ENCODE measurements around the gene HNRNPA0. TPM values are rescaled to one million over a fixed set of nuclear protein-coding genes. Genes with fewer than 3 reads are reported as not detected.

Gene HNRNPA0
- total and polyA plus RNA-seq, 2 donors: 22.3 to 38.5 TPM

DNA sequence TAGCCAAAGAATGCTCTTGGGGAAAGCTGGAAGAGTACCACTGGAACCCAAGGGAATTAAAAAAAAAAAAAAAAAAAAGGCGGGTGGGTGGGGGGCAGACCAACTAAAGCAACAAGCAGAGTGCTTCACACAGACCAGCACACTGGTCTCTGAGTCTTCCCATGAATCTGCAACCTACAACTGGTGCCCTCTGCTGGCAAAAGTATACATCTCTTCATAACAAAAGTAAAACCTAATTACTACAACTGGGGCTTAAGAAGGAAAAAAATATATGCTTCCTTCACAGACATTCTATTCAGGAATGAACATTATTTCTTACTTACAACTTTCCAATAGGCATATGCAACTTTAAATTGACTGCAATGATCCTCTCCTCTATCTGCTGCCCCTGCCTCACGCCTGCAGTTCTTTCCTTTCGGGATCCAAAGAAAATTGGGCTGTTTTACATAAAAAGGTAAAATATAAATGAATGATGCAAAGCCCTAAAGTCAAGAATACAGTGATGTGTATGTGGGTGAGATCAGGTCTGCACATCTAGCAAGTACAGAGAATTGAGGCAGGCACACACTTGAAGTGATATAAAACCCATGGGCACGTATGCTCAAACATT is 11.0 kb downstream of the HNRNPA0 start:
- Histone ChIP-seq H3K4me3 (ENCODE audit: low read depth, low read length) (no peak overlapping the region), H3K27ac (ENCODE audit: low read depth) (no peak overlapping the region), H3K4me1 (ENCODE audit: insufficient read depth) (no peaks in the 10 kb centered on the region), H3K36me3 (ENCODE audit: insufficient read depth) (no peaks in the 10 kb centered on the region)
- 72% methylated on average over 4 of the region's 4 CpGs for WGBS
- DNase-seq (ENCODE audit: extremely low spot score): no peak

GRCh38 chr5:137741718-137742117 is 12.4 kb downstream of the HNRNPA0 start:
- Histone ChIP-seq H3K27ac (ENCODE audit: low read depth) (no peak overlapping the region), H3K4me1 (ENCODE audit: insufficient read depth) (no peaks in the 10 kb centered on the region)
- 90% methylated on average over 8 of the region's 8 CpGs for WGBS

DNA sequence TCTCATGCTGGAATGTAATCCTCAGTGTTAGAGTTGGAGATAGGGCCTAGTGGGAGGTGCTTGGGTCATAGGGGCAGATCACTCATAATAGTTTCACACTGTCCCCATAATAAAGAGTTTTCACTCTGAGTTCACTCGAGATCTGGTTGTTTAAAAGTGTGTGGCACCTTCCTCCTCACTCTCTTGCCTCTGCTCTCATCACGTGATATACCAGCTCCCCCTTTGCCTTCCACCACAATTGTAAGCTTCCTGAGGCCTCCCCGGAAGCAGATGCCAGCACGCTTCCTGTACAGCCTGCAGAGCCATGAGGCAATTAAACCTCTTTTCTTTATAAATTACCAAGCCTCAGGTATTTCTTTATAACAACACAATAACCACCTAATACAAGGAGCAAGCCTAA is 14.4 kb downstream of the HNRNPA0 start:
- H3K27ac ChIP-seq (ENCODE audit: low read depth): no peak overlapping the region
- 88% methylated on average over 4 of the region's 4 CpGs for WGBS
- H3K4me1 ChIP-seq (ENCODE audit: insufficient read depth): no peaks in the 10 kb centered on the region
- H3K36me3 ChIP-seq (ENCODE audit: insufficient read depth): no peaks in the 10 kb centered on the region
- H3K4me3 ChIP-seq (ENCODE audit: low read depth, low read length): no peak overlapping the region
- no peak for DNase-seq (ENCODE audit: extremely low spot score)

More at GRCh38 chr5:137741718-137742117, 12.4 kb downstream of the HNRNPA0 start:
- DNase-seq (ENCODE audit: extremely low spot score): no peak
- Histone ChIP-seq H3K4me3 (ENCODE audit: low read depth, low read length) (no peak overlapping the region), H3K36me3 (ENCODE audit: insufficient read depth) (no peaks in the 10 kb centered on the region)

- no peak for DNase-seq (ENCODE audit: extremely low spot score)
- Histone ChIP-seq H3K36me3 (ENCODE audit: insufficient read depth) (no peaks in the 10 kb centered on the region), H3K27ac (ENCODE audit: low read depth) (no peak overlapping the region), H3K4me1 (ENCODE audit: insufficient read depth) (no peaks in the 10 kb centered on the region), H3K4me3 (ENCODE audit: low read depth, low read length) (no peak overlapping the region)
- WGBS: 87% methylated on average over 3 of the region's 3 CpGs
These were observed 15.2 kb downstream of the HNRNPA0 start for GRCh38 chr5:137738947-137739346.

DNA sequence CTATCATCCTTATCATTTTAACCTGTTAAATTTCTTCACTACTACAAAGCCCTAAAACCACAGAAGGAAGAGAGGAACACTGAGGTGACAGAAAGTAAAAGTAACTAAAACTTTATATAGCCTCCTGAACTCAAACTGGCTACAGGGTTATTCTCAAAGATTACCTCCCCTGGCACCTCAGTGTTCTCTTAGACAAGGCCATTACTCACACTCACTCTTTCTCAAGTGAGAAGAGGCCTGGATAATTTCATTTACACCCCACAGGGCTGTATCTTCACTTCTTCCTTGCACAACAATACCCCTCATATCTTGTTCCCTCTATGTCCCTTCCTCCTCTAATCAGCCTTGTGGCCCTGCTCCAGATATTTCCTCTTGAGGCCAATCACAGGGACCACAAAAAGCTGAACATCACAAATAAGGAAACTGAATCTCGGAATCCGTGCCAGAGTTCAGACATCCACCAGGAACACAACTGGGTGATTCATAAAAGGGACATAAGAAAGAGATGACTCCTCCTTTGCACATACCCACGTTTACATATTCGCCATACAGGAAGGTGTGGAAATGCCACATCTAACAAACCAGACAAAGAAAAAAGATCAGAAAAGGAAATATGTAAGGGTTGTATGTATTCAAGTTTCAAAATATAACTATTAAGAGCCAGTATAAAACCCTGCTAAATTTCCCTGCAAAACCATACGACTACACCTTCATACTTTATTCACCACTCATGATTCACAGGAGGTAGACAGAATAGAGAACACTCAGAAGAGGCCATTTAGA is 16.6 kb downstream of the HNRNPA0 start:
- Histone ChIP-seq H3K4me3 (ENCODE audit: low read depth, low read length) (no peak overlapping the region), H3K27ac (ENCODE audit: low read depth) (no peak overlapping the region), H3K36me3 (ENCODE audit: insufficient read depth) (no peaks in the 10 kb centered on the region), H3K4me1 (ENCODE audit: insufficient read depth) (no peaks in the 10 kb centered on the region)
- DNase-seq (ENCODE audit: extremely low spot score): no peak
- 55% methylated on average over 5 of the region's 5 CpGs for WGBS

DNA sequence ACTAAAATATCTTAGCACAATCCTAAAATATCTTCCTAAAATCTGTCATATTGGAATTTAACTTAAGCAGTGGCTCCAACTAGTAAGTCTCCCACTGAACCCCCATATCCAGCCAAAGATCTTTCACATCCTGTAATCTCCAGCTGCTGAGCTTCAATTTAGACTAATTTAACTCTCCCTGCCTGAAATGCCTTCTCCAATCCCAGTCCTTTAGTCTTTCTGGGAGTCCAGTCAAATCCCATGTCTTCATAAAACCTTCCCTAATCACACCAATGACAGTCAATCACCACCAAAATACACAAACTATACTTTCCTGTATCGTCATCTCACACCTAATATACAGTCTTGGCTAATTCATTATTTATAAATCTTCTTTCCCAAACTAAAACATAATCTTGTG is 17.7 kb downstream of the HNRNPA0 start:
- Histone ChIP-seq H3K4me1 (ENCODE audit: insufficient read depth) (no peaks in the 10 kb centered on the region), H3K27ac (ENCODE audit: low read depth) (no peak overlapping the region), H3K36me3 (ENCODE audit: insufficient read depth) (no peaks in the 10 kb centered on the region), H3K4me3 (ENCODE audit: low read depth, low read length) (no peak overlapping the region)
- no peak for DNase-seq (ENCODE audit: extremely low spot score)
- WGBS: 43% methylated on average over 1 of the region's 1 CpG

- 4% methylated on average over 12 of the region's 12 CpGs for WGBS
- Histone ChIP-seq H3K4me3 (ENCODE audit: low read depth, low read length) (peak within 1 kb of the TSS; percentile 35), H3K36me3 (ENCODE audit: insufficient read depth) (no peaks in the 10 kb centered on the region), H3K4me1 (ENCODE audit: insufficient read depth) (no peaks in the 10 kb centered on the region), H3K27ac (ENCODE audit: low read depth) (no peak within 1 kb of the TSS)
- no peak for DNase-seq (ENCODE audit: extremely low spot score)
These were observed 18.4 kb downstream of the HNRNPA0 start, which contains the start of gene KLHL3 for GRCh38 chr5:137735555-137736284. Gene KLHL3, minus strand, starts transcription at chr5:137736089. Its CDS starts 443 bp downstream, at chr5:137735646.

DNA sequence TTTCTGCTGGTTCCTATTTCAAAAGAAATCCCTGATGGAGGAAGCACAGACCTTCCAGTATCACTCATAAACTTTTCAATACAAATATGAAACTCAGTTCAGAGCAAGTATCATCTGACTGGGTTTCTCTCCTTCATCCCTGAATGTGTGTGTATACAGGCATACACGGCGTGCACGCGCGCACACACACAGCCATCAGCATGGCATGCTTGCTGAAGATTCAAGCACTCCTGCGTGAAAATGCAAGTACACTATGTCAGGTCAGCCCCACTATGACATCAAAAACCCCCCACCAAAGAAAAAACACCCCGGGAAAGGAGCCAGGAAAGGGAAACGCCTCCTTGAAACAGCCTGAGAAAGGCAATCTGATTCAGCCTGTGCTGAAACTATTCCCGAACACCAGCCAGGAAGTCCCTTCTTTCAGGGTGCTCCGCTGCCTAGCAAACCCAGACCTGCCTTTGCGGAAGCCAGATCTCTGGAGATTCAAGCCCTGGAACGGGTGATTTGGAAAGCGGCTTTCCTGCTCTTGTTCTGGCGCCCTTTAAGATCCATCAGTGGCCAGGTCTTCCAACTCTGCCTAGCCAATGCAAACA is 19.1 kb downstream of the HNRNPA0 start:
- Histone ChIP-seq H3K4me1 (ENCODE audit: insufficient read depth) (no peaks in the 10 kb centered on the region), H3K36me3 (ENCODE audit: insufficient read depth) (no peaks in the 10 kb centered on the region), H3K4me3 (ENCODE audit: low read depth, low read length) (peak overlapping the region; percentile 35), H3K27ac (ENCODE audit: low read depth) (no peak overlapping the region)
- DNase-seq (ENCODE audit: extremely low spot score): no peak
- 9% methylated on average over 14 of the region's 14 CpGs for WGBS

DNA sequence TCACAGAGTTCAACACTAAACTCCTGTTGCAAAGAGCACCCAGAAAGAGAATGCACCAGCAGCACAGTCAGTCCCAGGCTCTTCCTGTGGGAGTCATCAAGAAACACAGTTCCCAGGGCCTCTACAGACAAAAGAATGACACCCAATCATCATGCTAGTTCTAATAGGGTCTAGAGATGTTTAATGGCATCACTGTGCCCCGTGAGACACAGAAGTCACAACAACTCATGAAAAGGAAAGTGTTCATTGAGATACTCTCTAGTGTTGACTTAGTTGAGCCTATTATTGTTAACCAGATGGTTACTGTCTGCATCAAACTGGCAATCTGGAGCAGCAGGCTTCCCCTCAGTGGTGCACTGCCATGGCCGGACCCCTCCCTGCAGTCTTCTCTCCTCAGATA is 19.8 kb downstream of the HNRNPA0 start:
- Histone ChIP-seq H3K4me1 (ENCODE audit: insufficient read depth) (no peaks in the 10 kb centered on the region), H3K4me3 (ENCODE audit: low read depth, low read length) (no peak overlapping the region), H3K36me3 (ENCODE audit: insufficient read depth) (no peaks in the 10 kb centered on the region), H3K27ac (ENCODE audit: low read depth) (no peak overlapping the region)
- WGBS: 75% methylated on average over 2 of the region's 2 CpGs
- DNase-seq (ENCODE audit: extremely low spot score): no peak

DNA sequence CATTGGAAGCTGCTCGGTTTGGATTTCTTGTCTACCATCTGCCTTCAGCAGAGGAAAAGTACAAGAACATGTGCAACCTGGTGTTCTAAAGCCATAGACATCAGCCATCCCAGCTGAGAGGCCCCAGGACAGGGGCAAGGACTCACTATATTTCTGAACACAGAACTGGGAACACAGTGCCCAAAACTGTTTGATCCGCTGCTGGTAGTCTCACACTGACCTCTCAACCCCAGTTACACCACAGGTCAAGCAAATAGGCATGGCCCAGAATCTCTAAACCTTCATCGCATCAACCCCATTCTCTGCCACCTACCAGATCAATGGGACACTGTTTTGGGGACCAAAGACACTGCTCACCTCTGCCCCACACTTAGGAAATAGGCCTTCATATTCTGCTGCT is 20.2 kb downstream of the HNRNPA0 start:
- WGBS: 94% methylated on average over 3 of the region's 3 CpGs
- no peak for DNase-seq (ENCODE audit: extremely low spot score)
- H3K4me3 ChIP-seq (ENCODE audit: low read depth, low read length): no peak overlapping the region
- no peak overlapping the region for H3K27ac ChIP-seq (ENCODE audit: low read depth)
- no peaks in the 10 kb centered on the region for H3K4me1 ChIP-seq (ENCODE audit: insufficient read depth)
- no peaks in the 10 kb centered on the region for H3K36me3 ChIP-seq (ENCODE audit: insufficient read depth)

GRCh38 chr5:137733006-137733405 is 21.2 kb downstream of the HNRNPA0 start:
- H3K4me3 ChIP-seq (ENCODE audit: low read depth, low read length): no peak overlapping the region
- no peaks in the 10 kb centered on the region for H3K36me3 ChIP-seq (ENCODE audit: insufficient read depth)
- WGBS: 90% methylated on average over 3 of the region's 3 CpGs
- DNase-seq (ENCODE audit: extremely low spot score): no peak
- H3K4me1 ChIP-seq (ENCODE audit: insufficient read depth): no peaks in the 10 kb centered on the region
- no peak overlapping the region for H3K27ac ChIP-seq (ENCODE audit: low read depth)

DNA sequence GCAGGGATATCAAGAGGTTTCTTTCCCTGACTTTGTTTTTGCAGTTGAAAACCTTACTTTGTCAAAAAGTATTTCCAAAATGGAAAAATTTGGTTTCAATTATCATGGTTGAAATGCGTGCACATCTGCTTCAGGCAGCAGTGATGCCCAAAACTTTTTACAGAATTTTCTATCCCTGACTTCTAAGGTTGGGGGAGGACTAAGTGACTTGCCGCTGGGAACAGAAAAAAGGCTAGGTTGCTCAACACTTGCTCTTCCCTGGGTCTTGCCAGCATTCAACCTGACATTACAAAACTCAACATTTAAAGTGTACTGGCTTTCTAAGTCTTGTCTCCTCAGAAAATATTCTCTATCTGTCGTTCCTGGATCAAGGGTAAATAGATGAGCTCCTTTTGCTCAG is 23.0 kb downstream of the HNRNPA0 start:
- Histone ChIP-seq H3K27ac (ENCODE audit: low read depth) (no peak overlapping the region), H3K36me3 (ENCODE audit: insufficient read depth) (no peaks in the 10 kb centered on the region), H3K4me3 (ENCODE audit: low read depth, low read length) (no peak overlapping the region), H3K4me1 (ENCODE audit: insufficient read depth) (no peaks in the 10 kb centered on the region)
- DNase-seq (ENCODE audit: extremely low spot score): no peak
- 85% methylated on average over 3 of the region's 3 CpGs for WGBS

DNA sequence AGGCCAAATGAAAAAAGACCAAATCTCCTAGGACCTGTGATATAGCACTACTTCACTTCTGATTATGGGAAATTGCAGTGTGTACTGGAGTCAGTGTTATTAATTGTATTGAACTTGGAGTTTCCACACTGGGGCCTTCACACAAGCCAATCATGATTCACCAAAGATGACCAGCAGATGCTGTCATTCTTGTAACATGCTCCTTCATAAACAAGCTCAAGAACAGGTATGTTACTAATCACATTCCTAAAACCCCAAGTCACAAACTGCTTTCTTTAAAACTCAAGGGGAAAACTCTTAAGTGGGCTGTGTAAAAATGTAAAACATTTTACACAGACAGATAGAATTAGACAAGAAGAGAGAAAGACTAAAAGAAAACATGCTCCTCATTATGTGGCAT is 23.8 kb downstream of the HNRNPA0 start:
- no peak for DNase-seq (ENCODE audit: extremely low spot score)
- Histone ChIP-seq H3K27ac (ENCODE audit: low read depth) (no peak overlapping the region), H3K4me3 (ENCODE audit: low read depth, low read length) (no peak overlapping the region), H3K4me1 (ENCODE audit: insufficient read depth) (no peaks in the 10 kb centered on the region), H3K36me3 (ENCODE audit: insufficient read depth) (no peaks in the 10 kb centered on the region)

Data from urinary bladder (tissue), 4 donors.